SU-DHL-6 (cell line): Measurements from ENCODE around the gene UNG.

Experiments used
- H2AFZ ChIP-seq: fragments of 200-600 bp; sonication (generic); 2 replicates; pipeline ENCODE4 v1.6.1; 2014; ENCODE audit warnings: low read depth, mild to moderate bottlenecking, moderate library complexity, mixed read lengths, antibody characterized with exemption, low read length; ENCODE audit not compliant: severe bottlenecking
- H3F3A ChIP-seq: fragments of 200-600 bp; shearing (Covaris generic); 2 replicates; pipeline ENCODE4 v1.6.0; 2016; ENCODE audit warnings: antibody characterized with exemption, mild to moderate bottlenecking; ENCODE audit not compliant: insufficient read depth
- H3K27ac ChIP-seq: fragments of 200-600 bp; sonication (generic); 2 replicates; pipeline ENCODE4 v1.5.1; 2016; ENCODE audit warnings: low read depth, mild to moderate bottlenecking, low read length, moderate library complexity, mixed read lengths
- H3K27me3 ChIP-seq: fragments of 200-600 bp; sonication (generic), shearing (Covaris generic); 2 replicates; pipeline ENCODE4 v1.6.0; 2014; ENCODE audit warnings: mild to moderate bottlenecking, low read length
- H3K36me3 ChIP-seq: fragments of 200-600 bp; sonication (generic); 2 replicates; pipeline ENCODE4 v1.6.1; 2014; ENCODE audit warnings: mild to moderate bottlenecking, low read length, mixed read lengths
- H3K4me2 ChIP-seq: fragments of 300-600, 200-600 bp; shearing (Covaris generic), sonication (generic); 2 replicates; pipeline ENCODE4 v1.6.0; 2014; ENCODE audit warnings: low read length, low read depth, mild to moderate bottlenecking; ENCODE audit not compliant: poor library complexity, severe bottlenecking
- H3K4me3 ChIP-seq: fragments of 200-600 bp; sonication (generic); 2 replicates; pipeline ENCODE4 v1.5.1; 2014; ENCODE audit warnings: antibody characterized with exemption, low read length, mild to moderate bottlenecking, mixed read lengths; ENCODE audit not compliant: insufficient read depth, poor library complexity, severe bottlenecking
- H3K79me2 ChIP-seq: fragments of 200-600 bp; sonication (generic); 2 replicates; pipeline ENCODE4 v1.6.1; 2014; ENCODE audit warnings: mild to moderate bottlenecking, low read length, moderate library complexity; ENCODE audit not compliant: insufficient read depth
- H3K9ac ChIP-seq: fragments of 200-600 bp; sonication (generic); 2 replicates; pipeline ENCODE4 v1.7.0; 2014; ENCODE audit warnings: mild to moderate bottlenecking, low read length
- H3K9me2 ChIP-seq: fragments of 200-600 bp; sonication (generic); replicated peaks from 2 replicates; pipeline ENCODE4 v1.6.1; 2014; ENCODE audit warnings: low read length; ENCODE audit not compliant: insufficient read depth
- H3K9me3 ChIP-seq: fragments of 200-600 bp; sonication (generic); 2 replicates; pipeline ENCODE4 v1.6.1; 2014; ENCODE audit warnings: low read length, mixed read lengths; ENCODE audit not compliant: insufficient read depth
- H4K20me1 ChIP-seq: fragments of 200-600 bp; sonication (generic); 2 replicates; pipeline ENCODE4 v1.6.1; 2014; ENCODE audit warnings: low read depth, mild to moderate bottlenecking, antibody characterized with exemption, low read length, moderate library complexity, mixed read lengths
- CTCF ChIP-seq: fragments of 200-600 bp; sonication (generic); IDR thresholded peaks from one replicate; pipeline ENCODE4 v1.5.1; 2017; ENCODE audit warnings: antibody characterized with exemption, mild to moderate bottlenecking, low read length, moderate library complexity; ENCODE audit not compliant: insufficient read depth, poor library complexity, severe bottlenecking
- EZH2phosphoT487 ChIP-seq: fragments of 200-600 bp; sonication (generic), shearing (Covaris generic); conservative IDR thresholded peaks from 2 replicates; pipeline ENCODE4 v1.6.1; 2018; ENCODE audit warnings: mild to moderate bottlenecking, antibody characterized with exemption, low read length, moderate library complexity, mixed read lengths

UNG gene

GRCh38 chr12:109082751-109083150 lies 14.6 kb upstream of the UNG start:
- Histone ChIP-seq H3K79me2 (no peaks in the 10 kb centered on the region), H3F3A (peaks cover 12% of the 10 kb centered on the region; the same call in 1 of the 2 replicates), H2AFZ (no peak overlapping the region), H3K27ac (no peak overlapping the region), H3K9ac (no peak overlapping the region), H3K9me2 (no peaks in the 10 kb centered on the region), H3K36me3 (peaks cover 19% of the 10 kb centered on the region; the same call in 1 of the 2 replicates), H3K4me3 (no peak overlapping the region), H3K9me3 (no peaks in the 10 kb centered on the region), H3K4me2 (no peak overlapping the region), H4K20me1 (no peaks in the 10 kb centered on the region), H3K27me3 (no peaks in the 10 kb centered on the region)
- TF ChIP-seq CTCF (no peak), EZH2phosphoT487 (no peak)

GRCh38 chr12:109084425-109084824 lies 13.0 kb upstream of the UNG start:
- no peak overlapping the region for H3K27ac ChIP-seq

GRCh38 chr12:109085590-109085989 lies 11.8 kb upstream of the UNG start:
- TF ChIP-seq CTCF = no peak
- TF ChIP-seq EZH2phosphoT487 = no peak
- Histone ChIP-seq H3K36me3 (peaks cover 13% of the 10 kb centered on the region; the same call in 1 of the 2 replicates), H3K9me3 (no peaks in the 10 kb centered on the region), H3K27ac (no peak overlapping the region), H3F3A (peaks cover 12% of the 10 kb centered on the region; the same call in 1 of the 2 replicates), H2AFZ (no peak overlapping the region), H3K4me3 (no peak overlapping the region), H3K79me2 (no peaks in the 10 kb centered on the region), H3K27me3 (no peaks in the 10 kb centered on the region), H3K9me2 (no peaks in the 10 kb centered on the region), H3K4me2 (no peak overlapping the region), H3K9ac (no peak overlapping the region), H4K20me1 (no peaks in the 10 kb centered on the region)

More at GRCh38 chr12:109084425-109084824, 13.0 kb upstream of the UNG start:
- no peaks in the 10 kb centered on the region for H3K9me2 ChIP-seq
- H3K9ac ChIP-seq = no peak overlapping the region
- no peaks in the 10 kb centered on the region for H3K9me3 ChIP-seq
- peaks cover 13% of the 10 kb centered on the region; the same call in 1 of the 2 replicates for H3K36me3 ChIP-seq
- H2AFZ ChIP-seq = no peak overlapping the region
- H3K79me2 ChIP-seq = no peaks in the 10 kb centered on the region
- no peak overlapping the region for H3K4me3 ChIP-seq
- no peaks in the 10 kb centered on the region for H3K27me3 ChIP-seq
- no peak overlapping the region for H3K4me2 ChIP-seq
- no peaks in the 10 kb centered on the region for H4K20me1 ChIP-seq
- peaks cover 12% of the 10 kb centered on the region; the same call in 1 of the 2 replicates for H3F3A ChIP-seq
- no peak for TF ChIP-seq CTCF
- TF ChIP-seq EZH2phosphoT487 = no peak
